GM12892 (cell line): ENCODE data around the gene IGF1R.

Source experiments
- DNase-seq: peaks from one replicate; pipeline ENCODE4 v3.0.0; 2011; ENCODE audit not compliant: insufficient read length
- FAIRE-seq: peaks from 2 replicates; lab custom pipeline; 2011; peaks lifted over from hg19 to GRCh38; lab: Jason Lieb, UNC
- POLR2A ChIP-seq: IDR thresholded peaks from 2 replicates; pipeline ENCODE4 v1.6.1; 2011; ENCODE audit warnings: low read depth, low read length, control low read depth
- POLR2AphosphoS5 ChIP-seq: IDR thresholded peaks from 2 replicates; pipeline ENCODE4 v1.6.1; 2011; ENCODE audit warnings: low read depth, low read length, control low read depth
- TAF1 ChIP-seq: IDR thresholded peaks from 2 replicates; pipeline ENCODE4 v1.6.1; 2011; ENCODE audit warnings: low read depth, mild to moderate bottlenecking, control low read depth, low read length, borderline replicate concordance

Gene IGF1R

DNA sequence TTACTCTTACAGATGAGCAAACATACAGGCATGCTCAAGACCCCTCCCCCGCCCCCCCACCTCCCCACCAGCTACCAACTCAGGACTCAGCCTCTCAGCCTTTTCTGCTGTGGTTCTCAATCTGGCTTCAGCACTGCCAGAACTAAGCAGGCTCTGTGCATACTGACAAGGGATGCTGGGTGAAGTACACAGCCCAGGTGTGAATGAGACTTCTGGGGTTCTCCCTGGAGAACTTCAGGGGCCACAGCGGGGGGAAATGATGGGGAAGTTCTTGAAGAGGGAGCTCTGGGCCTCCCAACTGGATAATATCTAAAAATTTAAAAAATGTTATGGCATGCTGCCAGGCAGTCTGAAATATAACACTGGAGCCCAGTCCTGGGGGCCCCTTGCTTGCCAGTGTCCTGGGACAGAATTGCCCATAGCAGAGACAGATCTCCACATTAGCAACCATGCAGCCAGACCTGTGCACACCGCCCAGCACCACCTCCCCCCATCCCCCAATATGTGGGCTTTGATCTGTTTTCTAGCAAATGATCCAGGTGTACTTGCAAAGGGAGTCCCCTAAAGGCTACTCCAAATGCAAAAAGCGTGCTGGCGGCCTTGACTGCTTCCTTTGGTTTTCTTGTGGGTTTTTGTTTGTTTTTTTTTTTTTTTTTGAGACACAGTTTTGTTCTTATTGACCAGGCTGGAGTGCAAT is 317.9 kb downstream of the IGF1R start:
- TF ChIP-seq POLR2AphosphoS5 (no peak), POLR2A (no peak), TAF1 (no peak)
- DNase-seq, result no peak
- FAIRE-seq, result no peak

DNA sequence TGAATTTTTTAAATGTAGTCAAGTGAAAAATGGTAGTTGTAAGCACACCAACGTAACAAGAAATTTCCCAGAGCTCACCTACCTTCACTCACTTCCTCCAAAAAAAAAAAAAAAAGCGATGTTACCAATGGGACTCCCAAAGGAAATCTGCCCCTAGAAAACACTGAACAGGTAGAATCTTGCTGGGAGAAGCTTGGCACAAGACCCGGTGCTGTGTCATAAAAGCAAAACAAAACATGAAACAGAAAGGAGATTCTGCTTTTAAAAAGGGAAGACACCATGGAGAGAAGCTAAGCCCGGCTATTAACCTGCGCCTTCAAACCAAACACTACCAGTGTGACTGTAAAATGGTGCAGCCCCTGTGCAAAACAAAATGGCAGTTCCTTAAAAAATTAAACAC is 318.8 kb downstream of the IGF1R start:
- no peak for DNase-seq
- no peak for TF ChIP-seq TAF1
- TF ChIP-seq POLR2AphosphoS5, result no peak
- TF ChIP-seq POLR2A, result no peak
- no peak for FAIRE-seq

DNA sequence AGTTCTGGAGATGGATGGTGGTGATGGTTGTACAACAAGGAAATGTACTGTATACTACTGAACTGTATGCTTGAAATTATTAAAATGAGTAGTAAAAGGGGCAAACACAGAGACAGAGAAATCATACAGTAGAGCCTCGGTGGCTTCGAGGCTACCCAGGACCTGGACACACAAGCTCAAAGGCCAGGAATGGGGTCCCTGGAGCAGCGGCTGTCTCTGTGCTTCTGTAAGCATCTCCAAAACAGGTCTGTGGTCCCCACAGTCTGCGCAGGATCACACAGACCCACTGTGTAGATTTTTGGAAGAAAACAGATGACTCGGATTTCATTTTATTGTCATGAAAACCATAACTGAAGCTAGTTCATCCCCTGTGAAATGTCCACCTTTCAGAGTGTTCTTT is 319.6 kb downstream of the IGF1R start:
- no peak for TF ChIP-seq POLR2A
- DNase-seq (no peak), FAIRE-seq (no peak)

- FAIRE-seq (no peak), DNase-seq (no peak)
- no peak for TF ChIP-seq TAF1
Observed at GRCh38 chr15:98968576-98968975, 320.2 kb downstream of the IGF1R start.

DNA sequence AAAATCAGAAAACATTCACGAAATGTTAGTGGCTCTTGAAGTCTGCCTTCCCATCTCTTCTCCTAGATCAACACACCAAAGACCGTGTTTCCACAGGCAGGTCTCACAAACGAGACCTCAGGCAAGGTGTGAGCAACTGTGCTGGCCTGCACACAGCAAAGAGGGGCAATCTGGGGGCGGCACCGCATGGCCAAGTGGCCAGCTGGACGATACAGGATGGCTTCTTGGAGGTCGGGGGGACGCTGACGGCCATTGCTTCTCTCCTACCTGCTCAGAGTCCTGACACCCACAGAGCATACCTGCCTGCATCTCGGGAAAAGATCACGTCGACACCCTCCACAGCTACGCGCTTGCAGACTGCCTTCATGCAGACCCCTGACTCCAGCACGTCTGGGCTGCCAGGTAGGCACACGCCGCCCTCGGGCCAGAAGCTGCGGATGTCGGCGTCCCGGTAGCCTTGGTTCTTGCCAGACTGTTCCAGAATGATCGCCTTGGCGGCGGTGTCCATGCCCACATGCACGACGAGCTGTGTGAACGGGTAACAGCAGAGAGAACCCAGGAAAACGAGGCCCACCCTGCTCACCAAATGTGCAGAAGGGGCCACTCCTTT is 320.9 kb downstream of the IGF1R start:
- no peak for TF ChIP-seq TAF1
- no peak for TF ChIP-seq POLR2AphosphoS5
- no peak for TF ChIP-seq POLR2A
- FAIRE-seq (no peak), DNase-seq (no peak)

DNA sequence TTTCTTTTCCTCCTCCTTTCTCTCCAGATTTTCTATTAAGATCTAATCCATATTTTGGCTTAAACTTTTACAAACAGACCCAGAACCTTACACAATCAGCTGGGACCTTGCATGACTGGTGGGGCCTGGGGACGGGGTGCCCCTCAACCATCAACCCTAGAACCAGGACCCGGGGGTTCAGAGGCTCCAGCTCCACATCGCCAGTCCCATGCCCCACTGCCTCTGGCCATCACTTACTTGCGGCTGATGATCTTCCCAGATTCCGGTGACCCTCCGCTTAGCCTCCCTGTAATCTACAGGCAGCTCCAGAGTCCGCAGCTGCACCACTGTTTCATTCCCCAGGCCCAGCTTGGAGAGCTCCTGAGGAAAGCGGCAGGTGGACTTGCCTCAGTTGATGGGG is 322.5 kb downstream of the IGF1R start:
- no peak for TF ChIP-seq POLR2AphosphoS5
- no peak for TF ChIP-seq TAF1
- no peak for TF ChIP-seq POLR2A
- DNase-seq (no peak), FAIRE-seq (no peak)

DNA sequence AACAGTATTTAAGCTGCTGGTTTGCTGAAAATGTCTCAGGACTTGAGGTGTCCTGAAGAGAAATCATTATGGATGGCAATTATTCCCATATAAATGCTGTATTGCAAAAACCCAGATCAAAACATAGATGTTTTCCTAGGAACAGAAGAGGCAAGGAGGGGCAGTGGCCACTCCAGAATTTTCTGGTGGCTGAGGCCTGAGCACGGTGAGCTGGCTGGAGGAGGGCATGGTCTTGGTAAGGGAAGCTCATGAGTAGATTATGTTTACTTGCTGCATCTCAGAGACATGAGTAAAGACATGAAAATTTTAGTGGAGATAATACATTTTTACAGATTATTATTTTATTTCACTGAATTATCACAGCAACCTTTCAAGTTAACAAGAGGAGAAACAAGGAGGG is 328.2 kb downstream of the IGF1R start:
- DNase-seq (no peak), FAIRE-seq (no peak)
- TF ChIP-seq POLR2AphosphoS5 (no peak), TAF1 (no peak), POLR2A (no peak)

- TF ChIP-seq TAF1 (no peak), POLR2AphosphoS5 (no peak), POLR2A (no peak)
- DNase-seq, result no peak
- no peak for FAIRE-seq
Observed at GRCh38 chr15:98977441-98977840, 329.1 kb downstream of the IGF1R start.

DNA sequence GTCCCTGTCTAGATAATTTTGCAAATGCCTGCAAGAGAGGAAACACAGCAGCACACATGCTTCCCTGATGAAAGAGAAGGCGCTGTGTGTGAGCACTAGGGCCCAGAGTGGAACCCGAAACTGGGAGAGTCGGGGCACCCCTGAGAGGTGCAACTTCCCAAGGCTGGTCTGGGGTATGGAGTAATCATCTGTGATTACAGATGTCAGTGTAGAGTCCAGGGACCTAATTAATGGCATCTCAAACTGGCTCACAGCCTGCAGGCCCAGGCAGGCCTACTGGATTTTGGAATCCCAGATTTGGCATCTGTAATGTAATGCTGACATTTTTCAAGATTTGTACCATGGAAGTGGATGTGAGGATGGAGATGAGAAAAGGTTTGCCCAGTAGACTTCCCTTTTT is 329.8 kb downstream of the IGF1R start:
- TF ChIP-seq POLR2AphosphoS5 (no peak), POLR2A (no peak), TAF1 (no peak)
- FAIRE-seq (no peak), DNase-seq (no peak)

GRCh38 chr15:98980899-98981228 is 332.5 kb downstream of the IGF1R start:
- FAIRE-seq (no peak), DNase-seq (no peak)
- TF ChIP-seq POLR2A (no peak), TAF1 (no peak), POLR2AphosphoS5 (no peak)

DNA sequence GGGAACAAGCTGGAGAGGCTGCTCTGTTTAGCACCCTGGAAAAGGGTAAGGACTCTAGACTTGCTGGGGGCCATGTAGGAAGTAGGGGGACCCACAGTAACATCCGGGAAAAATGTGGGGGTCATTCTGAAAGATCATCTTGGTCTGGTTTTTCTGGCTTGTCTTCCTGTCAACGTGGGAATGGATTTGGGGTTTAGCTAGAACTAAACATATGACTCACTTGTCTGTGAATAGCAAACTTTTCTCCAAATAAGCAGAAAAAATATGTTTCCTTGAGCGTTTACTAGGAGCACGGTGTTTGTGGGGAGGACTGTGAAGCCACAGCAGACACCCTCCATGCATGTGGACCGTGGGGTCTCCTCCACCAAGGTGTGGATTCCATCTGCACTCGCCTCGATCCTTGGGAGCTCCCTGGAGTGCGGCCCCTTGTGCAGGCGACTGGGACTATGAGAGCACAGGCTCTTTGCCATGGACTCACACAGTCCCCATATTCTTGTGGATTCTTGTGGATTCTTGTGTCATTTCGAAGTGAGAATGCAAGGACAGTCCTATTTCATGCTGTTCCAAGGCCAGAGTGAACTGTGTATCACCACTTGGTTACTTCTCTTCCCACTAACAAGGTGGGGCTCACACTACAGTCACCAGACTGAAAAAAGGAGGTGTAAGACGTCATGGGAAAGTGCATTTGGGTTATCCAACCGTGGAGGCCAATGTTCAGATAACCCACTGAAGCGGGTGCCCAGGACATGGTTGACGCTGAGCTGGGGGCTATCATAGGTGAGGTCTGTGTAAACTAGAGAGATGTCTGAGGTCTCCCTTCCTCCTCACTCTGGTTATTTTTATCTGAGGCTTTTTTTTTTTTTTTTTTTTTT is 333.7 kb downstream of the IGF1R start:
- TF ChIP-seq POLR2A, result no peak
- no peak for TF ChIP-seq TAF1
- no peak for TF ChIP-seq POLR2AphosphoS5
- FAIRE-seq, result no peak
- no peak for DNase-seq

GRCh38 chr15:98983334-98983733 is 335.0 kb downstream of the IGF1R start:
- FAIRE-seq, result no peak
- no peak for DNase-seq
- TF ChIP-seq POLR2A, result no peak
- TF ChIP-seq POLR2AphosphoS5, result no peak
- no peak for TF ChIP-seq TAF1
